GM12878 (cell line): ENCODE results near the gene OR51M1. TPM values are rescaled to one million over a fixed set of nuclear protein-coding genes. Genes with fewer than 3 reads are reported as not detected.

Experiments used
- ATAC-seq: fragments of 200-7000 bp; cut with Tn5 transposase; 3 replicates; pipeline ENCODE4 v1.9.1; 2020; ENCODE audit warnings: mild to moderate bottlenecking, moderate library complexity
- BruUV-seq: library from RNA; stranded (reverse); fragments of 400-500 nt; replicated peaks from 2 replicates; lab custom pipeline; 2021; lab: Mats Ljungman, UMichigan
- CTCF ChIA-PET: fragments of 300-600 bp; sonication (Branson Sonifier 250); formaldehyde crosslinking; extraction: SDS; loops from one replicate; lab custom pipeline; 2021; ENCODE audit warnings: inconsistent platforms; lab: Yijun Ruan, JAX
- POLR2A ChIA-PET: fragments of 350-600 bp; formaldehyde crosslinking; extraction: SDS; loops from one replicate; lab custom pipeline; 2021; ENCODE audit warnings: inconsistent platforms; lab: Charles Lee
- RAD21 ChIA-PET: fragments of 300-600 bp; sonication (Branson Sonifier 250); formaldehyde crosslinking; loops from one replicate; lab custom pipeline; 2023; ENCODE audit warnings: antibody characterized with exemption; ENCODE audit not compliant: unreplicated experiment; lab: Charles Lee
- SMC1A ChIA-PET: fragments of 300-600 bp; sonication (Branson Sonifier 250); formaldehyde crosslinking; loops from one replicate; lab custom pipeline; 2023; ENCODE audit not compliant: unreplicated experiment, uncharacterized antibody; lab: Charles Lee
- DNase-seq: peaks from one replicate; pipeline ENCODE4 v3.0.0-alpha.2; 2011; ENCODE audit warnings: low read depth, low spot score
- FAIRE-seq: peaks from 3 replicates; lab custom pipeline; 2011; peaks lifted over from hg19 to GRCh38; lab: Jason Lieb, UNC
- H2AFZ ChIP-seq: 2 replicates; pipeline ENCODE4 v1.6.0; 2011; ENCODE audit warnings: low read depth, low read length, control low read depth; ENCODE audit not compliant: control insufficient read depth
- H3K27ac ChIP-seq: 2 replicates; pipeline ENCODE4 v1.5.1; 2011; ENCODE audit warnings: control low read depth; ENCODE audit not compliant: control insufficient read depth, insufficient read depth
- H3K27me3 ChIP-seq, 2 experiments: replicated peaks in 1 of 2; 2 replicates each; pipeline versions ENCODE4 v1.6.0 to v1.6.1; 2011; ENCODE audit warnings: low read length in 1 of 2; ENCODE audit not compliant: control insufficient read depth in 2 of 2, insufficient read depth in 2 of 2
- H3K36me3 ChIP-seq, 2 experiments: 2 replicates each; pipeline ENCODE4 v1.5.1; 2011; ENCODE audit warnings: low read length in 1 of 2; ENCODE audit not compliant: control insufficient read depth in 2 of 2, insufficient read depth in 2 of 2
- H3K4me1 ChIP-seq: 2 replicates; pipeline ENCODE4 v1.6.1; 2011; ENCODE audit warnings: mild to moderate bottlenecking, low read length, moderate library complexity, mixed read lengths; ENCODE audit not compliant: control insufficient read depth, insufficient read depth
- H3K4me2 ChIP-seq: 2 replicates; pipeline ENCODE4 v1.6.0; 2011; ENCODE audit warnings: control low read depth; ENCODE audit not compliant: control insufficient read depth, insufficient read depth
- H3K4me3 ChIP-seq: fragments of 200-600 bp; sonication (generic); 2 replicates; pipeline ENCODE4 v1.5.1; 2016
- H3K79me2 ChIP-seq: 2 replicates; pipeline ENCODE4 v1.6.0; 2011; ENCODE audit warnings: low read length; ENCODE audit not compliant: control insufficient read depth, insufficient read depth
- H3K9ac ChIP-seq: 2 replicates; pipeline ENCODE4 v1.8.0; 2011; ENCODE audit warnings: low read length, control low read depth, mixed read lengths; ENCODE audit not compliant: control insufficient read depth, insufficient read depth
- H3K9me3 ChIP-seq: replicated peaks from 3 replicates; pipeline ENCODE4 v1.5.1; 2011; ENCODE audit warnings: mild to moderate bottlenecking, low read length; ENCODE audit not compliant: control insufficient read depth, insufficient read depth
- H4K20me1 ChIP-seq: 2 replicates; pipeline ENCODE4 v1.6.0; 2011; ENCODE audit not compliant: control insufficient read depth, insufficient read depth
- E2F8 ChIP-seq: fragments of 450-650 bp; IDR thresholded peaks from 2 replicates; pipeline ENCODE4 v1.6.1; 2018; ENCODE audit warnings: mild to moderate bottlenecking, low read depth, moderate library complexity; ENCODE audit not compliant: partially characterized antibody
- IRF3 ChIP-seq: fragments of 450-650 bp; IDR thresholded peaks from 2 replicates; pipeline ENCODE4 v1.6.1; 2014; ENCODE audit warnings: mild to moderate bottlenecking
- MTA2 ChIP-seq: fragments of 450-650 bp; IDR thresholded peaks from 2 replicates; pipeline ENCODE4 v1.6.1; 2016; ENCODE audit warnings: low read depth, mild to moderate bottlenecking, moderate library complexity
- NR2C2 ChIP-seq: IDR thresholded peaks from 2 replicates; pipeline ENCODE4 v1.6.1; 2011; ENCODE audit warnings: borderline replicate concordance, low read depth; ENCODE audit not compliant: control insufficient read depth, insufficient read length
- RCOR1 ChIP-seq: conservative IDR thresholded peaks from 2 replicates; pipeline ENCODE4 v1.6.1; 2012; ENCODE audit warnings: low read depth, low read length, improper control_type of control experiment
- RFX5 ChIP-seq: IDR thresholded peaks from 2 replicates; pipeline ENCODE4 v1.6.1; 2011; ENCODE audit warnings: low read depth, low read length, improper control_type of control experiment
- SIN3A ChIP-seq: IDR thresholded peaks from 2 replicates; pipeline ENCODE4 v1.6.1; 2012; ENCODE audit warnings: low read depth, low read length, improper control_type of control experiment
- STAT1 ChIP-seq: fragments of 450-650 bp; conservative IDR thresholded peaks from 2 replicates; pipeline ENCODE4 v1.6.1; 2014; ENCODE audit warnings: antibody characterized with exemption, mild to moderate bottlenecking
- TCF3 ChIP-seq: IDR thresholded peaks from 2 replicates; pipeline ENCODE4 v1.6.1; 2012; ENCODE audit warnings: low read depth, mild to moderate bottlenecking, low read length, borderline replicate concordance; ENCODE audit not compliant: insufficient read depth
- TCF7 ChIP-seq: IDR thresholded peaks from 2 replicates; pipeline ENCODE4 v1.6.1; 2014; ENCODE audit warnings: antibody characterized with exemption, borderline replicate concordance
- WGBS: methylation state at CpG from one replicate; pipeline ENCODE4 v1.1.6; 2016; ENCODE audit warnings: low lambda C conversion rate; ENCODE audit not compliant: insufficient replicate concordance, insufficient coverage; ENCODE audit errors: missing lambda C conversion rate; 5-methylcytosine and 5-hydroxymethylcytosine counted together
- in situ Hi-C: fragments of 300-500 bp; cut with MboI; formaldehyde crosslinking; loops from 9 replicates; pipeline ENCODE4 v1.14.3; 2018; ENCODE audit warnings: mixed read lengths
- intact Hi-C: fragments of 100-400 bp; cut with micrococcal nuclease; formaldehyde crosslinking; loops from one replicate; pipeline ENCODE4 v1.14.2; 2022; ENCODE audit not compliant: unreplicated experiment
- polyA plus RNA-seq, 11 experiments: library from polyadenylated mRNA; depleted of rRNA in 4 of 11; unstranded in 6 of 11; stranded (reverse) in 5 of 11; fragments of >200 nt; fragmentation: Nextera tagmentation in 4 of 11; fragmentation: Illumina TruSeq in 1 of 11; extraction: Ambion mirVana in 4 of 11; extraction: Trizol in 1 of 11; gene quantifications; 1 replicate in 1 of 11; 2 replicates in 10 of 11; pipeline versions ENCODE4 v1.2.1 to v1.2.3, GENCODE V29; 2011 to 2016; ENCODE audit warnings: inconsistent platforms in 2 of 11, missing spikeins in 2 of 11, low read depth in 1 of 11
- total RNA-seq, 4 experiments: library from RNA; depleted of rRNA in 3 of 4; stranded (reverse); fragments of >200 nt in 3 of 4; fragmentation: Illumina TruSeq in 1 of 4; extraction: Trizol in 1 of 4; gene quantifications; 2 replicates each; pipeline versions ENCODE4 v1.2.1 to v1.2.3, GENCODE V29; 2013 to 2021
- TF ChIP-seq, protein P1 (sequence below): fragments of 450-650 bp; IDR thresholded peaks from 2 replicates; pipeline ENCODE4 v1.6.1; 2017; ENCODE audit warnings: mild to moderate bottlenecking, moderate library complexity
- TF ChIP-seq, protein P2 (sequence below): fragments of 450-650 bp; formaldehyde crosslinking; IDR thresholded peaks from 2 replicates; pipeline ENCODE4 v1.4.0; 2020; ENCODE audit warnings: mild to moderate bottlenecking, moderate library complexity

Gene OR51M1
- total and polyA plus RNA-seq, 10 of the 15 experiments (the other 5 are each of a cell fraction or from before 2014, with no cell fraction given) = 0.06 TPM; not detected in 9

GRCh38 chr11:5362017-5362625 is 21.5 kb upstream of the OR51M1 start:
- no TSS peak for BruUV-seq
- no peaks in the 10 kb centered on the region for H3K27me3 ChIP-seq
- no peaks in the 10 kb centered on the region for H3K79me2 ChIP-seq
- H3K4me1 ChIP-seq = no peaks in the 10 kb centered on the region
- H3K4me2 ChIP-seq = no peak overlapping the region
- H3K9me3 ChIP-seq = no peaks in the 10 kb centered on the region
- no peak overlapping the region for H3K9ac ChIP-seq
- H3K27ac ChIP-seq = no peak overlapping the region
- 18% methylated on average over 3 of the region's 3 CpGs for WGBS
- H2AFZ ChIP-seq = no peak overlapping the region
- H4K20me1 ChIP-seq = no peaks in the 10 kb centered on the region
- in situ Hi-C loops (no loop called here), intact Hi-C loops (no loop called here)
- ChIA-PET CTCF (interaction anchor here (1.3 kb wide), 1 partner anchor 18 kb away, joined by 4 read pairs; no protein-coding TSS in a partner anchor), POLR2A (no interaction called here), SMC1A (no interaction called here), RAD21 (no interaction called here)
- DNase-seq (no peak), ATAC-seq (no peak), FAIRE-seq (no peak)
- H3K36me3 ChIP-seq = no peaks in the 10 kb centered on the region
- H3K4me3 ChIP-seq = no peak overlapping the region
- TF ChIP-seq TCF7 (no peak), STAT1 (no peak), IRF3 (no peak), MTA2 (no peak), SIN3A (no peak), RCOR1 (no peak), E2F8 (no peak), TCF3 (no peak), RFX5 (no peak), NR2C2 (no peak)
- TF ChIP-seq, protein P1, sequence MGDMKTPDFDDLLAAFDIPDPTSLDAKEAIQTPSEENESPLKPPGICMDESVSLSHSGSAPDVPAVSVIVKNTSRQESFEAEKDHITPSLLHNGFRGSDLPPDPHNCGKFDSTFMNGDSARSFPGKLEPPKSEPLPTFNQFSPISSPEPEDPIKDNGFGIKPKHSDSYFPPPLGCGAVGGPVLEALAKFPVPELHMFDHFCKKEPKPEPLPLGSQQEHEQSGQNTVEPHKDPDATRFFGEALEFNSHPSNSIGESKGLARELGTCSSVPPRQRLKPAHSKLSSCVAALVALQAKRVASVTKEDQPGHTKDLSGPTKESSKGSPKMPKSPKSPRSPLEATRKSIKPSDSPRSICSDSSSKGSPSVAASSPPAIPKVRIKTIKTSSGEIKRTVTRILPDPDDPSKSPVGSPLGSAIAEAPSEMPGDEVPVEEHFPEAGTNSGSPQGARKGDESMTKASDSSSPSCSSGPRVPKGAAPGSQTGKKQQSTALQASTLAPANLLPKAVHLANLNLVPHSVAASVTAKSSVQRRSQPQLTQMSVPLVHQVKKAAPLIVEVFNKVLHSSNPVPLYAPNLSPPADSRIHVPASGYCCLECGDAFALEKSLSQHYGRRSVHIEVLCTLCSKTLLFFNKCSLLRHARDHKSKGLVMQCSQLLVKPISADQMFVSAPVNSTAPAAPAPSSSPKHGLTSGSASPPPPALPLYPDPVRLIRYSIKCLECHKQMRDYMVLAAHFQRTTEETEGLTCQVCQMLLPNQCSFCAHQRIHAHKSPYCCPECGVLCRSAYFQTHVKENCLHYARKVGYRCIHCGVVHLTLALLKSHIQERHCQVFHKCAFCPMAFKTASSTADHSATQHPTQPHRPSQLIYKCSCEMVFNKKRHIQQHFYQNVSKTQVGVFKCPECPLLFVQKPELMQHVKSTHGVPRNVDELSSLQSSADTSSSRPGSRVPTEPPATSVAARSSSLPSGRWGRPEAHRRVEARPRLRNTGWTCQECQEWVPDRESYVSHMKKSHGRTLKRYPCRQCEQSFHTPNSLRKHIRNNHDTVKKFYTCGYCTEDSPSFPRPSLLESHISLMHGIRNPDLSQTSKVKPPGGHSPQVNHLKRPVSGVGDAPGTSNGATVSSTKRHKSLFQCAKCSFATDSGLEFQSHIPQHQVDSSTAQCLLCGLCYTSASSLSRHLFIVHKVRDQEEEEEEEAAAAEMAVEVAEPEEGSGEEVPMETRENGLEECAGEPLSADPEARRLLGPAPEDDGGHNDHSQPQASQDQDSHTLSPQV = no peak
- TF ChIP-seq, protein P2, sequence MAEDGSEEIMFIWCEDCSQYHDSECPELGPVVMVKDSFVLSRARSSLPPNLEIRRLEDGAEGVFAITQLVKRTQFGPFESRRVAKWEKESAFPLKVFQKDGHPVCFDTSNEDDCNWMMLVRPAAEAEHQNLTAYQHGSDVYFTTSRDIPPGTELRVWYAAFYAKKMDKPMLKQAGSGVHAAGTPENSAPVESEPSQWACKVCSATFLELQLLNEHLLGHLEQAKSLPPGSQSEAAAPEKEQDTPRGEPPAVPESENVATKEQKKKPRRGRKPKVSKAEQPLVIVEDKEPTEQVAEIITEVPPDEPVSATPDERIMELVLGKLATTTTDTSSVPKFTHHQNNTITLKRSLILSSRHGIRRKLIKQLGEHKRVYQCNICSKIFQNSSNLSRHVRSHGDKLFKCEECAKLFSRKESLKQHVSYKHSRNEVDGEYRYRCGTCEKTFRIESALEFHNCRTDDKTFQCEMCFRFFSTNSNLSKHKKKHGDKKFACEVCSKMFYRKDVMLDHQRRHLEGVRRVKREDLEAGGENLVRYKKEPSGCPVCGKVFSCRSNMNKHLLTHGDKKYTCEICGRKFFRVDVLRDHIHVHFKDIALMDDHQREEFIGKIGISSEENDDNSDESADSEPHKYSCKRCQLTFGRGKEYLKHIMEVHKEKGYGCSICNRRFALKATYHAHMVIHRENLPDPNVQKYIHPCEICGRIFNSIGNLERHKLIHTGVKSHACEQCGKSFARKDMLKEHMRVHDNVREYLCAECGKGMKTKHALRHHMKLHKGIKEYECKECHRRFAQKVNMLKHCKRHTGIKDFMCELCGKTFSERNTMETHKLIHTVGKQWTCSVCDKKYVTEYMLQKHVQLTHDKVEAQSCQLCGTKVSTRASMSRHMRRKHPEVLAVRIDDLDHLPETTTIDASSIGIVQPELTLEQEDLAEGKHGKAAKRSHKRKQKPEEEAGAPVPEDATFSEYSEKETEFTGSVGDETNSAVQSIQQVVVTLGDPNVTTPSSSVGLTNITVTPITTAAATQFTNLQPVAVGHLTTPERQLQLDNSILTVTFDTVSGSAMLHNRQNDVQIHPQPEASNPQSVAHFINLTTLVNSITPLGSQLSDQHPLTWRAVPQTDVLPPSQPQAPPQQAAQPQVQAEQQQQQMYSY = no peak
